ENCODE results near the gene GRIP2.

GRCh38 chr3:14544282-14545250, 4.4 kb upstream of the GRIP2 start:
- TF ChIP-seq CTCF (IDR thresholded peaks at IDR 0.05; ENCODE audit: low read length): no peak; the same call in 1 of the 2 replicates
- TF ChIP-seq EZH2 (IDR thresholded peaks at IDR 0.05; ENCODE audit: borderline replicate concordance, low read length): no peak

Measured in OCI-LY1 (cell line).